Spleen (tissue), 11 donors: ENCODE measurements around the gene FOXM1. TPM values are rescaled to one million over a fixed set of nuclear protein-coding genes. Genes with fewer than 3 reads are reported as not detected.

Source experiments
- DNase-seq: peaks from one replicate; pipeline ENCODE4 v3.0.0-alpha.2; 2020
- H3K27ac ChIP-seq, 8 donors: fragments of 200-600 bp; sonication (generic) in 7 of 8; 1 replicate in 4 of 8; 2 replicates in 4 of 8; pipeline versions ENCODE4 v1.5.0 to v1.8.0; 2016 to 2021; ENCODE audit warnings: inconsistent platforms in 4 of 8, mild to moderate bottlenecking in 4 of 8, moderate library complexity in 1 of 8
- H3K27me3 ChIP-seq, 7 donors: fragments of 200-600 bp; sonication (generic) in 6 of 7; replicated peaks in 1 of 7; 1 replicate in 4 of 7; 2 replicates in 3 of 7; pipeline versions ENCODE4 v1.5.0 to v1.8.0; 2016 to 2021; ENCODE audit warnings: inconsistent platforms in 3 of 7, mild to moderate bottlenecking in 1 of 7
- H3K36me3 ChIP-seq, 6 donors: fragments of 200-600 bp; sonication (generic) in 5 of 6; 1 replicate in 4 of 6; 2 replicates in 2 of 6; pipeline versions ENCODE4 v1.5.0 to v1.8.0; 2016 to 2021; ENCODE audit warnings: inconsistent platforms in 2 of 6
- H3K4me1 ChIP-seq, 6 donors: fragments of 200-600 bp; sonication (generic) in 5 of 6; 1 replicate in 3 of 6; 2 replicates in 3 of 6; pipeline versions ENCODE4 v1.5.0 to v1.8.0; 2016 to 2021; ENCODE audit warnings: inconsistent platforms in 3 of 6
- H3K4me3 ChIP-seq, 8 donors: fragments of 200-600 bp; sonication (generic) in 7 of 8; 1 replicate in 4 of 8; 2 replicates in 4 of 8; pipeline versions ENCODE4 v1.5.0 to v1.8.0; 2016 to 2021; ENCODE audit warnings: inconsistent platforms in 4 of 8, mild to moderate bottlenecking in 4 of 8, moderate library complexity in 2 of 8
- H3K9me3 ChIP-seq, 8 donors: fragments of 200-600 bp; sonication (generic) in 7 of 8; 1 replicate in 4 of 8; 2 replicates in 4 of 8; pipeline versions ENCODE4 v1.5.0 to v1.8.0; 2016 to 2021; ENCODE audit warnings: inconsistent platforms in 4 of 8
- CTCF ChIP-seq, 11 experiments: fragments of 200-600 bp in 7 of 11; fragments of 450-650 bp in 4 of 11; sonication (generic) in 4 of 11; IDR thresholded peaks in 8 of 11; conservative IDR thresholded peaks in 3 of 11; 1 replicate in 7 of 11; 2 replicates in 4 of 11; pipeline versions ENCODE4 v1.4.0 to v1.8.0; 2016 to 2021; ENCODE audit warnings: antibody characterized with exemption in 11 of 11, inconsistent platforms in 4 of 11, mild to moderate bottlenecking in 1 of 11
- POLR2A ChIP-seq, 3 donors: fragments of 450-650 bp; IDR thresholded peaks; one replicate each; pipeline ENCODE4 v1.5.1; 2017; ENCODE audit warnings: antibody characterized with exemption in 3 of 3, mild to moderate bottlenecking in 1 of 3
- POLR2AphosphoS5 ChIP-seq, 3 donors: sonication (generic); formaldehyde crosslinking; IDR thresholded peaks; one replicate each; pipeline ENCODE4 v1.5.1; 2017; ENCODE audit warnings: antibody characterized with exemption in 3 of 3
- WGBS, 5 donors: extraction: QIAGEN DNeasy Blood & Tissue Kit in 3 of 5; methylation state at CpG; one replicate each; pipeline versions ENCODE4 v1.1.5 to v1.1.7; 2013 to 2018; 5-methylcytosine and 5-hydroxymethylcytosine counted together
- intact Hi-C: fragments of 100-400 bp; cut with DNase I; formaldehyde crosslinking; loops from one replicate; pipeline ENCODE4 v1.15.0; 2023; ENCODE audit warnings: low total_unique reads
- polyA plus RNA-seq, 3 donors: library from polyadenylated mRNA; stranded (reverse); fragments of 200-250 nt; gene quantifications; one replicate each; pipeline ENCODE4 v1.2.1, GENCODE V29; 2013
- total RNA-seq, 7 donors: library from RNA; depleted of rRNA in 3 of 7; stranded (reverse); fragments of >200 nt in 3 of 7; fragmentation: NEBNext Ultra II Directional in 4 of 7; extraction: Animal tissue kit (Norgen Biotek cat#: 25700) in 4 of 7; gene quantifications; one replicate each; pipeline versions ENCODE4 v1.1.0 to v1.2.1, GENCODE V29; 2016 to 2021
- donor health status: healthy with polysubstance abuse.
- donor health status: DM: no; HTN: no; CAD: no; lungs with moderate emphysema.
- donor health status: DM: no; HTN: no; CAD: no.
- donor health status: Bipolar disorder and iron deficiency.
- donor health status: healthy.
- donor health status: DM: no; HTN: no; CAD: no.
- donor health status: DM: yes; HTN: yes; CAD: no.

The FOXM1 gene
- total and polyA plus RNA-seq, 10 donors: 1.8 to 10.2 (median 4.5) TPM

- DNase-seq: peak; percentile 37
- Histone ChIP-seq H3K4me3 (no peak within 1 kb of the TSS), H3K27ac (peak within 1 kb of the TSS in 1 of 8 donors; percentile 67), H3K9me3 (no peaks in the 10 kb centered on the region), H3K27me3 (no peaks in the 10 kb centered on the region), H3K36me3 (peaks cover 0 to 62% (median 13%) of the 10 kb centered on the region in 6 donors), H3K4me1 (peaks cover 0 to 5% (median 0%) of the 10 kb centered on the region in 6 donors)
- TF ChIP-seq POLR2A (IDR thresholded peaks at IDR 0.05) (no peak), CTCF (IDR thresholded peaks at IDR 0.05 in 8 of 11, conservative IDR thresholded peaks at IDR 0.05 in 3 of 11) (no peak), POLR2AphosphoS5 (IDR thresholded peaks at IDR 0.05) (no peak)
- 86 to 92% (median 88%) methylated on average over 3 of the region's 3 CpGs for WGBS, 5 donors
- intact Hi-C loops: no loop called here
Measured at GRCh38 chr12:2857021-2857431, 19.9 kb downstream of the FOXM1 start, which contains the start of gene TEX52. TSS of gene TEX52 (minus strand) at chr12:2857039. CDS start at chr12:2857026, 13 bp downstream.

- intact Hi-C loops: no loop called here
- DNase-seq: no peak
Measured at GRCh38 chr12:2856051-2856450, 20.9 kb downstream of the FOXM1 start.

GRCh38 chr12:2855546-2855945 is 21.4 kb downstream of the FOXM1 start:
- WGBS, 5 donors: 80 to 94% (median 92%) methylated on average over 7 of the region's 7 CpGs
- intact Hi-C loops: no loop called here
- Histone ChIP-seq H3K27me3 (no peaks in the 10 kb centered on the region), H3K4me1 (peaks cover 0 to 5% (median 0%) of the 10 kb centered on the region in 6 donors), H3K4me3 (no peak overlapping the region), H3K36me3 (peaks cover 0 to 59% (median 13%) of the 10 kb centered on the region in 6 donors), H3K9me3 (no peaks in the 10 kb centered on the region), H3K27ac (no peak overlapping the region)
- TF ChIP-seq POLR2A (IDR thresholded peaks at IDR 0.05): no peak
- no peak for TF ChIP-seq POLR2AphosphoS5 (IDR thresholded peaks at IDR 0.05)
- TF ChIP-seq CTCF (IDR thresholded peaks at IDR 0.05 in 8 of 11, conservative IDR thresholded peaks at IDR 0.05 in 3 of 11): no peak
- DNase-seq: no peak

More at GRCh38 chr12:2856051-2856450, 20.9 kb downstream of the FOXM1 start:
- WGBS, 5 donors: 87 to 97% (median 92%) methylated on average over 3 of the region's 3 CpGs
- no peak overlapping the region for H3K27ac ChIP-seq
- TF ChIP-seq POLR2A (IDR thresholded peaks at IDR 0.05): no peak
- no peak for TF ChIP-seq CTCF (IDR thresholded peaks at IDR 0.05 in 8 of 11, conservative IDR thresholded peaks at IDR 0.05 in 3 of 11)
- TF ChIP-seq POLR2AphosphoS5 (IDR thresholded peaks at IDR 0.05): no peak
- H3K27me3 ChIP-seq: no peaks in the 10 kb centered on the region
- H3K4me3 ChIP-seq: no peak overlapping the region
- H3K36me3 ChIP-seq: peaks cover 0 to 59% (median 13%) of the 10 kb centered on the region in 6 donors
- H3K9me3 ChIP-seq: no peaks in the 10 kb centered on the region
- peaks cover 0 to 5% (median 0%) of the 10 kb centered on the region in 6 donors for H3K4me1 ChIP-seq

GRCh38 chr12:2854669-2855453 is 22.1 kb downstream of the FOXM1 start:
- H3K27me3 ChIP-seq: no peaks in the 10 kb centered on the region
- 89 to 93% (median 91%) methylated on average over 25 of the region's 25 CpGs for WGBS, 5 donors
- no peak overlapping the region for H3K27ac ChIP-seq
- intact Hi-C loops: no loop called here
- peaks cover 0 to 62% (median 13%) of the 10 kb centered on the region in 6 donors for H3K36me3 ChIP-seq
- H3K4me3 ChIP-seq: no peak overlapping the region
- peaks cover 0 to 5% (median 0%) of the 10 kb centered on the region in 6 donors for H3K4me1 ChIP-seq
- no peak for TF ChIP-seq CTCF (IDR thresholded peaks at IDR 0.05 in 8 of 11, conservative IDR thresholded peaks at IDR 0.05 in 3 of 11)
- TF ChIP-seq POLR2AphosphoS5 (IDR thresholded peaks at IDR 0.05): no peak
- no peak for TF ChIP-seq POLR2A (IDR thresholded peaks at IDR 0.05)
- no peaks in the 10 kb centered on the region for H3K9me3 ChIP-seq
- DNase-seq: peak; percentile 63
